Measurements from ENCODE around the gene MED27.
"Not testable (repeated sequence)": the region's sequence is repeated elsewhere in the genome, so short reads cannot be mapped to it uniquely, and the experiment has no call there.

The MED27 gene

GRCh38 chr9:132077881-132078698, 1.6 kb downstream of the MED27 start:
- DNase-seq (ENCODE audit: low read depth, low spot score) = no peak

GRCh38 chr9:132075853-132076252, 3.8 kb downstream of the MED27 start:
- no peak for DNase-seq (ENCODE audit: low read depth, low spot score)

GRCh38 chr9:132074736-132075135, 4.9 kb downstream of the MED27 start:
- no peak for DNase-seq (ENCODE audit: low read depth, low spot score)

- DNase-seq (ENCODE audit: low read depth, low spot score) = no peak
Observed at GRCh38 chr9:132071847-132072507, 7.7 kb downstream of the MED27 start.

- no peak for DNase-seq (ENCODE audit: low read depth, low spot score)
Observed at GRCh38 chr9:132069046-132069898, 10.4 kb downstream of the MED27 start.

GRCh38 chr9:132068605-132069004, 11.1 kb downstream of the MED27 start:
- no peak for DNase-seq (ENCODE audit: low read depth, low spot score)

GRCh38 chr9:132066511-132066910, 13.2 kb downstream of the MED27 start:
- no peak for DNase-seq (ENCODE audit: low read depth, low spot score)

- no peak for DNase-seq (ENCODE audit: low read depth, low spot score)
Observed at GRCh38 chr9:132066057-132066456, 13.6 kb downstream of the MED27 start.

GRCh38 chr9:132063281-132063680, 16.4 kb downstream of the MED27 start:
- no peak for DNase-seq (ENCODE audit: low read depth, low spot score)

- no peak for DNase-seq (ENCODE audit: low read depth, low spot score)
Observed at GRCh38 chr9:132062806-132063205, 16.9 kb downstream of the MED27 start.

GRCh38 chr9:132061526-132061925, 18.1 kb downstream of the MED27 start:
- DNase-seq (ENCODE audit: low read depth, low spot score) = no peak

- no peak for DNase-seq (ENCODE audit: low read depth, low spot score)
Observed at GRCh38 chr9:132059361-132059760, 20.3 kb downstream of the MED27 start.

GRCh38 chr9:132058226-132058625, 21.4 kb downstream of the MED27 start:
- DNase-seq (ENCODE audit: low read depth, low spot score) = not testable (repeated sequence)

GRCh38 chr9:132056717-132057560, 22.7 kb downstream of the MED27 start:
- no peak for DNase-seq (ENCODE audit: low read depth, low spot score)

- DNase-seq (ENCODE audit: low read depth, low spot score) = no peak
Observed at GRCh38 chr9:132055756-132056155, 23.9 kb downstream of the MED27 start.

- DNase-seq (ENCODE audit: low read depth, low spot score) = no peak
Observed at GRCh38 chr9:132054024-132054423, 25.6 kb downstream of the MED27 start.

- DNase-seq (ENCODE audit: low read depth, low spot score) = no peak
Observed at GRCh38 chr9:132049900-132050299, 29.8 kb downstream of the MED27 start.

GRCh38 chr9:132049323-132049882, 30.3 kb downstream of the MED27 start:
- DNase-seq (ENCODE audit: low read depth, low spot score) = no peak

GRCh38 chr9:132048201-132048600, 31.5 kb downstream of the MED27 start:
- no peak for DNase-seq (ENCODE audit: low read depth, low spot score)

GRCh38 chr9:132046456-132046855, 33.2 kb downstream of the MED27 start:
- no peak for DNase-seq (ENCODE audit: low read depth, low spot score)

All from iPS DF 19.7 (cell line).